DND-41 (cell line): Measurements from ENCODE around the gene AMER2.

Experiments used
- ATAC-seq: fragments of 200-7000 bp; cut with Tn5 transposase; 3 replicates; pipeline ENCODE4 v1.9.1; 2021; ENCODE audit warnings: low read depth; ENCODE audit not compliant: insufficient read depth
- DNase-seq: peaks from one replicate; pipeline ENCODE4 v3.0.0-alpha.2; 2020
- H2AFZ ChIP-seq: 2 replicates; pipeline ENCODE4 v1.6.0; 2012; ENCODE audit warnings: low read depth, low read length
- H3K27ac ChIP-seq: 2 replicates; pipeline ENCODE4 v1.5.1; 2012; ENCODE audit warnings: low read length, inconsistent platforms
- H3K27me3 ChIP-seq: fragments of 200-600 bp; sonication (generic); 2 replicates; pipeline ENCODE4 v1.6.0; 2012; ENCODE audit warnings: low read length, mild to moderate bottlenecking, inconsistent platforms; ENCODE audit not compliant: insufficient read depth, poor library complexity
- H3K36me3 ChIP-seq: 2 replicates; pipeline ENCODE4 v1.5.1; 2012; ENCODE audit warnings: low read length, inconsistent platforms; ENCODE audit not compliant: insufficient read depth
- H3K4me1 ChIP-seq: 2 replicates; pipeline ENCODE4 v1.5.1; 2012; ENCODE audit warnings: mild to moderate bottlenecking, low read length; ENCODE audit not compliant: insufficient read depth
- H3K4me2 ChIP-seq: 2 replicates; pipeline ENCODE4 v1.6.0; 2012; ENCODE audit warnings: mild to moderate bottlenecking, moderate library complexity, low read length, inconsistent platforms; ENCODE audit not compliant: insufficient read depth
- H3K4me3 ChIP-seq, 2 experiments: fragments of 200-600 bp in 1 of 2; shearing (Covaris generic) in 1 of 2; 2 replicates each; pipeline ENCODE4 v1.5.1; 2012 to 2016; ENCODE audit warnings: inconsistent platforms in 2 of 2, low read length in 2 of 2, mild to moderate bottlenecking in 2 of 2, low read depth in 1 of 2, moderate library complexity in 1 of 2
- H3K79me2 ChIP-seq: 2 replicates; pipeline ENCODE4 v1.6.0; 2012; ENCODE audit warnings: low read length, inconsistent platforms; ENCODE audit not compliant: insufficient read depth
- H3K9ac ChIP-seq: 2 replicates; pipeline ENCODE4 v1.6.0; 2012; ENCODE audit warnings: low read depth, mild to moderate bottlenecking, inconsistent platforms, low read length, moderate library complexity
- H3K9me3 ChIP-seq: 2 replicates; pipeline ENCODE4 v1.5.1; 2012; ENCODE audit warnings: low read length, moderate library complexity, mild to moderate bottlenecking, inconsistent platforms; ENCODE audit not compliant: insufficient read depth, severe bottlenecking
- H4K20me1 ChIP-seq: 2 replicates; pipeline ENCODE4 v1.6.0; 2012; ENCODE audit warnings: low read length; ENCODE audit not compliant: insufficient read depth
- CTCF ChIP-seq: IDR thresholded peaks from 2 replicates; pipeline ENCODE4 v1.5.1; 2012; ENCODE audit warnings: borderline replicate concordance, low read length, moderate library complexity, mild to moderate bottlenecking; ENCODE audit not compliant: poor library complexity, severe bottlenecking; ENCODE audit errors: extremely low read depth
- EZH2 ChIP-seq: IDR thresholded peaks from 3 replicates; pipeline ENCODE4 v1.6.1; 2012; ENCODE audit warnings: borderline replicate concordance, low read depth, mild to moderate bottlenecking, moderate library complexity, low read length, inconsistent platforms; ENCODE audit not compliant: severe bottlenecking

Gene AMER2

DNA sequence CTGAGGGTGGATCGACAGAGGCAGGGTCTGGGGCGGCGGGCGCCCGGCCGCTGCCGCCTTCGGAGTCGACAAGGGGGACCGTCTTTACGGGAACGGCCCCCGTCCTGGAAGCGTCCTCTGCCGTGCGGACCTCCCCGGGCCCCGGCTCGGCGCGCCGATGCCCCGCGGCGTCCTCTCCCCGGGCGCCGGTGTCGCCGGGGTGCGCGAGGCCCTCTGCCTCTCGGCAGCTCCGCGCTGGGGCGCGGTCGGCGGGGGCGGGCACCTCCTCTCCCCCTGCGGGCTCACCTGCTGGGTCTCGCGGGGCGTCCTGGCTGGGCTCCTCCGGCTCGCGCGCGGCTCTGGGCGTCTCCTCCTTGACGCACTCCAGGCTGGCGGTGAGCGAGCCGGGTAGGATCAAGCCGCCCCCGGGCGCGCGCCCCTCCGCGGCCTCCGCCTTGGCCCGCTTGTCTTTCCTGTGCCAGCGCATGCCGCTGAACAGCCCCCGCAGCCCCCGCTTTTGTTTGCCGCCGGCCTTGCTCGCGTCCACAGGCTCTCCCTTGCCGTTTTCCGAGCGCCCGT is 1.5 kb downstream of the AMER2 start:
- Histone ChIP-seq H3K4me2 (no peak overlapping the region), H3K79me2 (no peaks in the 10 kb centered on the region), H3K9me3 (no peaks in the 10 kb centered on the region), H3K36me3 (no peaks in the 10 kb centered on the region), H4K20me1 (no peaks in the 10 kb centered on the region), H2AFZ (no peak overlapping the region), H3K4me1 (no peaks in the 10 kb centered on the region), H3K27me3 (peaks cover 2% of the 10 kb centered on the region), H3K27ac (no peak overlapping the region), H3K9ac (no peak overlapping the region), H3K4me3 (no peak overlapping the region)
- ATAC-seq = no peak
- TF ChIP-seq EZH2 = no peak
- DNase-seq = no peak

GRCh38 chr13:25169951-25170553 is 2.0 kb downstream of the AMER2 start:
- Histone ChIP-seq H3K9me3 (no peaks in the 10 kb centered on the region), H3K27ac (no peak overlapping the region), H2AFZ (no peak overlapping the region), H3K27me3 (peaks cover 5% of the 10 kb centered on the region), H3K9ac (no peak overlapping the region), H3K4me1 (no peaks in the 10 kb centered on the region), H3K79me2 (no peaks in the 10 kb centered on the region), H3K4me2 (no peak overlapping the region), H4K20me1 (no peaks in the 10 kb centered on the region), H3K4me3 (no peak overlapping the region), H3K36me3 (no peaks in the 10 kb centered on the region)
- DNase-seq (no peak), ATAC-seq (no peak)
- TF ChIP-seq CTCF (no peak), EZH2 (no peak)

GRCh38 chr13:25169356-25169755 is 2.7 kb downstream of the AMER2 start:
- Histone ChIP-seq H3K4me3 (no peak overlapping the region), H3K79me2 (no peaks in the 10 kb centered on the region), H2AFZ (no peak overlapping the region), H3K27me3 (peaks cover 6% of the 10 kb centered on the region), H3K9me3 (no peaks in the 10 kb centered on the region), H3K4me2 (no peak overlapping the region), H4K20me1 (no peaks in the 10 kb centered on the region), H3K9ac (no peak overlapping the region), H3K4me1 (no peaks in the 10 kb centered on the region), H3K36me3 (no peaks in the 10 kb centered on the region), H3K27ac (no peak overlapping the region)
- TF ChIP-seq EZH2 (no peak), CTCF (no peak)
- no peak for ATAC-seq
- DNase-seq = no peak

DNA sequence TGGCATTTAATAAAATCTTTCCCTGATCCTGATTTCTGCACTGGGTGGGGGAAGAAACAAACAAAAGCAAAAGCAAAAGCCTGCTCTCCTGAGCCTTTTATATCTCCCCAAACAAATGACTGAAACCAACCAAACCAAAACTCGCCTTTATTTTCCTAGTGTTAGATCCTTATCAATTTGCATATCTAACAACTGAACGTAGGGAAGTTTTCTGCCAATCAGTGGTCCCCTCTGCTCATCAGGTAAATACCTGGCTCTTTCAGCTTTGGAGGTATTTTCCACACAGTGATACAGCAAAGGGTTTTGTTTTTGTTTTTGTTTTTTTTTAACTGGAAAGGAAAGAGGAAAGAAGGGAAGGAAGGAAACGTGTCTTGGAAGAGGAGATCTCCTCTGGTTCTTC is 3.3 kb downstream of the AMER2 start:
- Histone ChIP-seq H3K27ac (no peak overlapping the region), H3K4me1 (no peaks in the 10 kb centered on the region), H3K4me2 (no peak overlapping the region), H3K9ac (no peak overlapping the region), H3K79me2 (no peaks in the 10 kb centered on the region), H3K4me3 (no peak overlapping the region), H4K20me1 (no peaks in the 10 kb centered on the region), H3K36me3 (no peaks in the 10 kb centered on the region), H3K27me3 (peaks cover 6% of the 10 kb centered on the region), H2AFZ (no peak overlapping the region), H3K9me3 (no peaks in the 10 kb centered on the region)
- ATAC-seq = no peak
- no peak for TF ChIP-seq EZH2
- no peak for TF ChIP-seq CTCF
- DNase-seq = no peak
